Left forelimb (tissue), 1 donor: Measurements from ENCODE around the gene SAMD11.
"Not testable (repeated sequence)": the region's sequence is repeated elsewhere in the genome, so short reads cannot be mapped to it uniquely, and the experiment has no call there.

Experiments used
- DNase-seq: peaks from one replicate; pipeline ENCODE4 v3.0.0-alpha.2; 2018; ENCODE audit warnings: low spot score

Gene SAMD11, protein sequence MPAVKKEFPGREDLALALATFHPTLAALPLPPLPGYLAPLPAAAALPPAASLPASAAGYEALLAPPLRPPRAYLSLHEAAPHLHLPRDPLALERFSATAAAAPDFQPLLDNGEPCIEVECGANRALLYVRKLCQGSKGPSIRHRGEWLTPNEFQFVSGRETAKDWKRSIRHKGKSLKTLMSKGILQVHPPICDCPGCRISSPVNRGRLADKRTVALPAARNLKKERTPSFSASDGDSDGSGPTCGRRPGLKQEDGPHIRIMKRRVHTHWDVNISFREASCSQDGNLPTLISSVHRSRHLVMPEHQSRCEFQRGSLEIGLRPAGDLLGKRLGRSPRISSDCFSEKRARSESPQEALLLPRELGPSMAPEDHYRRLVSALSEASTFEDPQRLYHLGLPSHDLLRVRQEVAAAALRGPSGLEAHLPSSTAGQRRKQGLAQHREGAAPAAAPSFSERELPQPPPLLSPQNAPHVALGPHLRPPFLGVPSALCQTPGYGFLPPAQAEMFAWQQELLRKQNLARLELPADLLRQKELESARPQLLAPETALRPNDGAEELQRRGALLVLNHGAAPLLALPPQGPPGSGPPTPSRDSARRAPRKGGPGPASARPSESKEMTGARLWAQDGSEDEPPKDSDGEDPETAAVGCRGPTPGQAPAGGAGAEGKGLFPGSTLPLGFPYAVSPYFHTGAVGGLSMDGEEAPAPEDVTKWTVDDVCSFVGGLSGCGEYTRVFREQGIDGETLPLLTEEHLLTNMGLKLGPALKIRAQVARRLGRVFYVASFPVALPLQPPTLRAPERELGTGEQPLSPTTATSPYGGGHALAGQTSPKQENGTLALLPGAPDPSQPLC

GRCh38 chr1:923131-923990 is at the start of gene SAMD11:
TSS of gene SAMD11 (plus strand) at chr1:923923. CDS start at chr1:924432, 509 bp downstream.
- peak; percentile 93 for DNase-seq

DNA sequence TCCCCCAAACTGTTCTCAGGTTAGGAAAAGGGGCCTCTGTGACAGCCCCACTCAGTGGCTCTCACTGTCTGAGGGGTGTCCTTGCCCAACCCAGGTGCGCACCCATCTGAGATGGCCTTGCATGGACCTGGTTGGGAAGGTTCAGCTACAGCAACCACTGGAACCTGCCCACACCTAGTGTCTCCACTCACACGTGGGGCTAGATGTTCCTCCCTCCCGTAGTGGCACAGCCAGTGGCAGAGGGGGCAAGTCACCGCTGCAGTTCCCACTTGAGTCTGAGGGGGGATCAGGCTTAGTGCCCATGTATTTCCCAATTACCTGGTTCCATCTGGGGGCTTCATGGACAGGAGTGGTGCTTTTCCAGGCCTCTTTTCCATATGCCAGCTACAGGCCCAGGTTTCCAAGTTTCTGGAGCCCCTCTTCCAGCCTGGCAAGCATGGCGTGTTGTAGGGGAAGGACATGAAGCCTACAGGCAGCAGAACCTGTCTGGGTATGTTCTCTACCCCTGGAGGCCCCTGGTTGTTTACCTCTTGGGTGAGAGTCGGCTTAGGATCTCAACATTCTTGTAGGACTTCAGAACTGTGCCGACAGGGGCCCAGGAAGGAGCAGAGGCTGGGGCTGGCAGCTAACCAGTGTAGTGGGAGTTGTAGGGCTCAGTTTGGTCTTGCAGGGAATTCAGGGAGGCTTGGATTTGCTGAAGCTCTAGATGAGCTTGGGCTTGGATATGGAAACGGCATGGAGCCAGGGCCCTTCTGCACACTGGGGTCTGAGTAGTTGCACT is 47.1 kb upstream of the SAMD11 start:
- DNase-seq: not testable (repeated sequence)

DNA sequence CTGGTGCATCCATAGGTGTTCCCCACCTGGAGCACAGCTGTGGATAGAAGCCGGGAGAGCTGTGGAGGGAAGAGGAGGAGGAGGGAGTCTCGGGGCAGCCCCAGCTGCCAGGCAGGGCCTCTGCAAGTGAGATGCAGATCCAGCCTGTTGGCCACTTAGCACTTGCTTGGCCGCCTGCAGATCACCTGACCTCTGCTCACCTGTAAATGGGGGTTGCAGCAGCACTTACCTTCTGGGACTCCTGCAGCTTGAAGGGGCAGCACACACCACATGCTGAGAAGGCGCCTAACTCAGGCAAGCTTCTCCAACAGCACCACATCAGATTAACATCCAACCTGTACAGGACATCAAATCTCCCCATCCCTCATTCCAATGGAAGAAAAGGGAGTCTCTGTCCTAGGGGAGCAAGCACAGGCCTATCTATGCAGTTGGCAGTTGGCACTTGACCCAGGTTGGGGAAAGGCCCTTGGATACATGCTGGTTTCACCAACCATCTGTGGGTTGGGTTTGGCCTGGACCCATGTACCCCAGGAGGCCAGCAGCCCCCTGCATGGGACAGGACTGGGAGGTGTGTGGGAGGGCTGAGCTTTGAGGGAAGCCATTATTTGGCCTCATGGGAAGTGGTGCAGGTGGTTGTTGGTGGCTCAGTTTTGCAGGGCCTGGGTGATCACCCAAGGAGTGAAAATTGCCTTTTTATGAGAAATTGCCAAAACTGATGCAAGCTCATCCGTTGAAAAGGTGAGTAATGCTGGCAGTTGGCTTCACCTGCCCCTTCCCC is 46.3 kb upstream of the SAMD11 start:
- not testable (repeated sequence) for DNase-seq

DNA sequence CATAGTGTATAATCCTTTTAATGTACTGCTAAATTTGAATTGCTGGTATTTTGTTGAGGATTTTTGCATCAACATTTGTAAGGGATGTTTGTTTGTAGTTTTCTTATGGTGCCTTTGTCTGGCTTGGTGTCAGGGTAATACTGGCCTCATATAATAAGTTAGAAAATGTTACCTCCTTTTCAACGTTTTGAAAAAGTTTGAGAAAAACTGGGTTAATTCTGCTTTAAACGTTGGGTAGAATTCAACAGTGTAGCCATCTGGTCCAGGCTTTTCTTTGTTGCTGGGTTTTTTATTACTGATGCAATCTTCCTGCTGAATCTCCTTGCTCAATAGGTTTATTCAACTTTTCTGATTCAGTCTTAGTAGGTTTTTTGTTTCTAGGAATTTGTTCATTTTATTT is 43.2 kb upstream of the SAMD11 start:
- not testable (repeated sequence) for DNase-seq

DNA sequence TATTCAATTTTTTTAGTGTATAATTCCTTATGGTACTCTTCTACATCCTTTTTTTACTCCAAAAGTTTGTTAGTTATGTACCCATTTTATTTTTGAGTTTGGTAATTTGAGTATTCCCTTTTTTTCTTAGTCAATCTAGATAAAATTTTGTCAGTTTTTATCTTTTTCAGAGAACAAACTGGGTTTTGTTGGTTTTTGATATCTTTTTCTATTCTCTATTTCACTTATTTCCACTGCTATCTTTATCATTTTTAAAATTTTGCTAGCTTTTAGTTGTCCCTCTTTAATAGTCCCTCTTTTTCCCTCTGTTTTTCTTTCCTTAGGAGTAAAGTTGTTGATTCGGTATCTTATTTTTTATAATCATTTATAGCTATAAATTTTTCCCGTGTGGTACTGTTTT is 42.8 kb upstream of the SAMD11 start:
- DNase-seq: not testable (repeated sequence)

DNA sequence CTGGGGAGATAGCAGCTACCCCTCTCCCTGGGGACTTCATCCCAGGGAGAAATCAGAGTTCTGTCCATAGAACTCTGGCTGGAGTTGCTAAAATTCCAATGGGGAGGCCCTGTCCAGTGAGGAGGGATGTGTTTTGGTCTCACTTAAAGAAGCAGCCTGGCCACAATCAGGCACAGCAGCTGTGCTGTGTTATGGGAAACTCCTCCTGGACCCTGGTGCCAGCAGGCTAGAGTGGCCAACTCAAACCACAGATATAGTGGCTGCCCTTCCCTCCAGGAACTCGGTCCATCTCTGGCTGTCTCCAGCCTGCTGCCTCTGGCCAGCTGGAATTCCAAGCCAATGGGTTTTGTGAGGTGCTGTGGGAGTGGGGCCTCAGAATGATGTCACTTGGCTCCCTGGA is 37.4 kb upstream of the SAMD11 start:
- DNase-seq: no peak

DNA sequence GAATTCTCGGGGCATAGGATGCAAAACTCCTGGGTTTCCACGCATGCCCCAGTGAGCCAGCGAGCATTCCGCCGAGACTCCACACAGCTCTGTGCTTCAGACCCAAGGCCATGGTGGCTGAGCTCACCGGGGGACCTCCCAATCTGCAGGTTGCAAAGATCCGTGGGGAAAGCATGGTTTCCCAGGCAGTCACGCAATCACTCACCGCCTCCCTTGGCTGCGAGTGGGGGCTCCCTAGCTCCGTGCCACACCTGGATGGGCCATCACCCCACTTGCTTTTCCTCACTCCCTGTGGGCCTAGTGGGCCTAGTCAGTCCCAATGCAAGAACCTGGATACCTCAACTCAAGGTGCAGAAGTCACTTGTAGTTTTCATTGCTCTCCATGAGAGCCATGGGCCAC is 37.0 kb upstream of the SAMD11 start:
- DNase-seq: no peak

DNA sequence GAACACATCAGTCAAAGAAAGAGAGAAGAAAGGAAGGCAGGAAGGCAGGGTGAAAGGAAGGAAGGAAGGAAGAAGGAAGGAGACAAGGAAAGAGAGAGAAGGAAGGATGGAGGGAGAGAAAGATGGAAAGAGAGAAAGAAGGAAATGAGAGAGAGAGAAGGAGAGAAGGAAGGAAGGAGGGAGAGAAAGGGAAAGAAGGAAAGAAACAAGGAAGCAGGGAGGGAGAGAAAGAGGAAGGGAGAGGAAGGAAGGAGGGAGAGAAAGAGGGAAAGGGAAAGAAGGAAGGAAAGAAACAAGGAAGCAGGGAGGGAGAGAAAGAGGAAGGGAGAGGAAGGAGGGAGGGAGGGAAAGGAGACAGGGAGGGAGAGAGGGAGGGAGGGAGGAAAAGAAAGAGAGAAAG is 35.4 kb upstream of the SAMD11 start:
- no peak for DNase-seq

DNA sequence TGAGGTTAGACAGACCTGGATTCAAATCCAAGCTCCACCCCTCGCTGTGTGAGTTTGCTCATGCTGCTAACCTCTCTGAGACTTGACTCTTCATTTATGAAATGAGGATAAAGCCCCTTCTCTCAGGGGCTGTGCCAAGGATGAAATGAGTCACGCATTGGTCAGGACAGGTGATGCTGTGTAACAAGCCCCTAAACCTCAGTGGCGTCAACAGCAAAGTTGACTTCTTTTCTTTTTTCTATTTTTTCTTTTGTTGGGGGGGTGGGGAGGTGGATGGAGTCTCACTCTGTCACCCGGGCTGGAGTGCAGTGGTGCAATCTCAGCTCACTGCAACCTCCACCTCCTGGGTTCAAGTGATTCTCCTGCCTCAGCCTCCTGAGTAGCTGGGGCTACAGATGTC is 33.9 kb upstream of the SAMD11 start:
- DNase-seq: not testable (repeated sequence)

- DNase-seq: not testable (repeated sequence)
These were observed 33.5 kb upstream of the SAMD11 start for GRCh38 chr1:890234-890633.

- DNase-seq: no peak
These were observed 33.1 kb upstream of the SAMD11 start for GRCh38 chr1:890661-891060.

DNA sequence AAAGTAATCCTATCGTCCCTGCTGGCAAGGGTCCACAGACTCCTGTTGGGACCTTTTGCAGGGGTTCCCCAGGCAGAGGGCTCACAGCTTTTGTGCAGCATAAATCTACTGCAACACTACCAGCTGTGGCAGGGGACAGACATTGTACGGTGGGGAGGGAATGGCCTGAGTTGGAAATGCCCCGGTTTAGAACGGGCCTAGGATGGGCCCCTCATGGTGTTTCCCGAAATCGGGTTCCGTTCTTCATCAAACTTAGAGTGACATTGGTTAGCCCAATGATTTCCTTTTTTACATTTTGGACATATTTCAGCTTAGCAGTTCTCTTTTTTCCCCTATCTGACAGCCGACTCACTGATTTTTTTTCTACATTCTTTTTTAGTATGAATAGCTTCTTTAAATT is 26.5 kb upstream of the SAMD11 start:
- no peak for DNase-seq

- DNase-seq: not testable (repeated sequence)
These were observed 25.8 kb upstream of the SAMD11 start for GRCh38 chr1:897951-898350.

DNA sequence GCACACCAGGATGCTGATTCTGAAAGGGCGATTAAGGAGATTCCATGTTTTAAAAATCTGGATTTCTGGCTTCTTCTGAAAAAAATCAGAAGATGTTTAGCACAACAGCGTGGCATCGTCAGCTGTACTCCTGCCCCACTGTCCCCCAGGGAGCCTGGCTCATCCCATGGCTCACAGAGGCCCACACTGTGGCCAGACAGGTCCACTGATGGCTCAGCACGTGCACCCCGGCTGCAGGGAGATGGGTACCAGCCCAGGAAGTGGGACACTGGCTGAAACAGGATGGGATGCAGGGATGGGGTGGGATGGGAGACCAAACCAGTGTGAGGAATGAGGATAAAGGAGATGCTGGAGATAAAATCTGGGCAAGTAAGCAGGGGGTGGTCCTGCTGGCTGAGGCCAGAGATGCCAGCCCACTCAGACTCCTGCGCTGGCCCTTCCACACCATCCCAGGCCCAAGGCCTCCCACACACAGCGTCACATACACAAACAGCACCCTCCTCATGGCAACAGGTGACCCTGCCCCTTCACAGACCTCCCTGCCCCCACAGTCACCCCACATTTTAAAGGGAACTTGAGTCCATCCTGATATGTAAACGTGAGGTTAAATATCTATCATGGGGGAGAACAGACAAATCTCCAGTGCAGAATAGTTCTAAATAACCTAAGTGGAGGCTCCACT is 23.9 kb upstream of the SAMD11 start:
- DNase-seq: peak; percentile 51

- DNase-seq: no peak
These were observed 22.4 kb upstream of the SAMD11 start for GRCh38 chr1:901108-901859.

GRCh38 chr1:902802-903201 is 20.9 kb upstream of the SAMD11 start:
- peak; percentile 55 for DNase-seq

DNA sequence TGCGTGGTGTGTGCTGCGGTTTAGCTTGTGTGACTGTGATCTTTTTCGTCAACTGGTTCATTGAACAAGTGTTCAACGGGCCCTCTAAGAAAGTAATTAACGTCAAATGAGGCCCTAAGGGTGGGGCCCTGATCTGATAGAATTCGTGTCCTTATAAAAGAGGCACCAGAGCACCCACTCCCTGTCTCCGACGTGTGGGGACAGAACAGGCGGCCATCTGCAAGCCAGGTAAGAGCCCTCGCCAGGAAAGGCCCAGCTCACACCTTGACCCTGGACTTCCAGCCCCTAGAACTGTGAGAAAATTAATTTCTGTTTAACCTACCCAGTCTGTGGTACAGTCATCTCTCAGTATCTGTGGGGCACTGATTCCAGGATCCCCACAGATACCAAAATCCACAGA is 20.4 kb upstream of the SAMD11 start:
- DNase-seq: no peak

GRCh38 chr1:903721-904271 is 19.9 kb upstream of the SAMD11 start:
- DNase-seq: peak; percentile 53
